ENCODE data around the gene DEFB132. TPM values are rescaled to one million over a fixed set of nuclear protein-coding genes. Genes with fewer than 3 reads are reported as not detected.

The DEFB132 gene
- total and polyA plus RNA-seq, 5 experiments from 2014 or later: not detected

DNA sequence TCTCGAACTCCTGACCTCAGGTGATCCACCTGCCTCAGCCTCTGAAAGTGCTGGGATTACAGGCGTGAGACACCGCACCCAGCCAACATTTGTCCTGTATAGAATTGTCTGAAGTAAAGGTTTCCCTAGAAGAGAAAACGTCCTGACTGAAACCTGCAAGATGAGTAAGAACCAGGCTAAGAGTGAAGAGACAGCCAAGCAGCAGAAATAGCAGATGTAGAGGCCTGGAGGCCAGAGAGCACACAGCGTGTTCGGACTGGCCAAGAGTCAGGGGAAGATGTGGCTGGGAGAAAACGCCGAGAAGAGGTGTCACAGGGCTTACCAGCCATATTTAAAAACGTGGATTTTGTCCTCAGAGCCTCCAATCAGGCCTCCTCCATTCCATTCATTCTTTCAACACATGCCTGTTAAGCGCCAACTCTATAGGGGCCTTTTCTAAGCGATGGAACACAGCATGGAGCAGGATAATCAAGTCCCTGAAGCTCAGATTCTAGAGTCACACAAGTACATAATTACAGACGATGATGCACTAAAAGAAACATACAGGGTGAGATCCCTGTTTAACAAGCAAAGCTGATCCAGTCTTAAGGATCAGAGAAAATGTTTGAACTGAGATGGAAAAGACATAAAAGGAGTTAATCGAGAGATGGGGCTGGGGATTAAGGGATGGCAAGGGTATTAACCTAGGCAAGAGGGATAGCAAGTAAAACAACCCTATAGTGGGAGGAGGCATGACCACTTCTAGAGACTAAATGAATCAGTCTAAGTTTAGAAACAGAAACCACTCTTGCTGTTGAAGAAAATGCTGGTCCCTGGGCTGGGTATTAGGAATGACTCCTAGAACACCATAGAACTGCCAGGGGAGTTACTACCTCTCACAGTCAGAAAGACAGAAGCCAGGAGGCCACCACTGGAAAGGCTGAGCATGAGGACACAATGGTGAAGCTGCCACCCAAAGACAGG, 44.6 kb downstream of the DEFB132 start:
- POLR2A ChIA-PET: interaction anchor here (2.3 kb wide), 1 partner anchor 23 kb away, joined by 12 read pairs; the partner anchor contains the start of gene SOX12
- no peak for ATAC-seq
- Mint-ChIP-seq H3K9me3 (peaks cover 0 to 3% (median 0%) of the 10 kb centered on the region in 9 donors), H3K4me1 (peaks cover 21 to 34% (median 31%) of the 10 kb centered on the region in 4 donors), H3K27me3 (no peaks in the 10 kb centered on the region), H3K36me3 (peaks cover 0 to 17% (median 5%) of the 10 kb centered on the region in 3 donors), H3K27ac (peak overlapping the region in 3 of 10 donors; percentile 16 to 83 (median 27)), H3K4me3 (no peak overlapping the region)
- no peak for DNase-seq

DNA sequence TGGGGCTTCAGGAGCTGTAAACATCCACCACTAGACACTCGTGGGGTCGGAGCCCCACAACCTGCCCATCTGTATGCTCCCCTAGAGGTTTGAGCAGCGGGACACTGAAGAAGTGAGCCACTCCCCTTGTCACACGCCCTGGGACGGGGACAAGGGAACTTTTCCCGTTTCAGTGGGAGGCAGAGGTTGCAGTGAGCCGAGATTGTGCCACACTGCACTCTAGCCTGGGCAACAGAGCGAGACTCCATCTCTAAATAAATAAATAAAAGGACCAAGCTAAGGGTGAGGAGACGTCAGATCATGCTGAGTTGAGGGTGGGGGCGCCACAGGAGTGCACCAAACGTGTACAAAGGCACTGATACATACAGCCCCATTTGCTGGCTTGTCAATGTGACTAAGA, 48.2 kb downstream of the DEFB132 start:
- Mint-ChIP-seq H3K27ac (peak overlapping the region in 1 of 10 donors; percentile 16), H3K36me3 (peaks cover 0 to 9% (median 0%) of the 10 kb centered on the region in 3 donors), H3K27me3 (no peaks in the 10 kb centered on the region), H3K4me3 (no peak overlapping the region), H3K9me3 (no peaks in the 10 kb centered on the region), H3K4me1 (peaks cover 18 to 22% (median 20%) of the 10 kb centered on the region in 4 donors)
- ATAC-seq: no peak
- no peak for DNase-seq
- POLR2A ChIA-PET: interaction anchor here (0.8 to 1.4 kb wide), 2 partner anchors 9 to 12 kb away, joined by 3 to 8 read pairs; partner anchors contain the start of gene ZCCHC3

DNA sequence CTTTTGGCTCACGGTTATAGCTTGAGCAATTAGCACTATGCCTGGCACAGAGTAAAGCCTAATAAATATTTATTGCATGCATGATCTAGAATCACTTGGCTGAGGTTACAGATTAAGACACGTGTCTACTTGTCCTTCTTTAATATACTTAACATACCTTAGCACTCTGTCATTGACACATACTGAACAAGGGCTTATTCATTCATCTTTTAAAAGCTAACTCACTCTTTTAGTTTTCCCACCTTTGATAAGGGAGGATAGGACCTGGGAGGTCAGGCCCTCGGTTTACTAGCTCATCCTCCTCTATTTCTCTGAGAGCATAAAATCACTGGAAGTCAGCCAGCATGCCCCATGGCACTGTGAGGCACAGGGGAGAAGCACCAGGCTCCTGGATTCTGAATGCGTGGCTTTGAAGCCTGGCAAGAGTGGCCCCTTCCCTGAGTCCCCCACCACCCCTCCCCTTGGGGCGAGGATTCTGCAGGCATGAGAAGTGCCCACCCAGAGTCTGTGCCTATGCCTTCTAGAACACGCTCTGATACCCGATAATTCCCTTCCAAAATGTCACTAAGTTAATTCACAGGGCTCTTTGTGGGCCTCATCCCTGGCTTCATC, 51.0 kb downstream of the DEFB132 start:
- Mint-ChIP-seq H3K4me3 (no peak overlapping the region), H3K36me3 (no peaks in the 10 kb centered on the region), H3K27me3 (no peaks in the 10 kb centered on the region), H3K9me3 (no peaks in the 10 kb centered on the region), H3K27ac (peak overlapping the region in 3 of 10 donors; percentile 22 to 31 (median 28)), H3K4me1 (peaks cover 11 to 19% (median 17%) of the 10 kb centered on the region in 4 donors)
- no peak for ATAC-seq
- no peak for DNase-seq
- POLR2A ChIA-PET: interaction anchor here (1.0 to 3.6 kb wide), 3 partner anchors 11 to 20 kb away, joined by 3 to 20 read pairs (median 3); partner anchors contain the start of gene ZCCHC3

DNA sequence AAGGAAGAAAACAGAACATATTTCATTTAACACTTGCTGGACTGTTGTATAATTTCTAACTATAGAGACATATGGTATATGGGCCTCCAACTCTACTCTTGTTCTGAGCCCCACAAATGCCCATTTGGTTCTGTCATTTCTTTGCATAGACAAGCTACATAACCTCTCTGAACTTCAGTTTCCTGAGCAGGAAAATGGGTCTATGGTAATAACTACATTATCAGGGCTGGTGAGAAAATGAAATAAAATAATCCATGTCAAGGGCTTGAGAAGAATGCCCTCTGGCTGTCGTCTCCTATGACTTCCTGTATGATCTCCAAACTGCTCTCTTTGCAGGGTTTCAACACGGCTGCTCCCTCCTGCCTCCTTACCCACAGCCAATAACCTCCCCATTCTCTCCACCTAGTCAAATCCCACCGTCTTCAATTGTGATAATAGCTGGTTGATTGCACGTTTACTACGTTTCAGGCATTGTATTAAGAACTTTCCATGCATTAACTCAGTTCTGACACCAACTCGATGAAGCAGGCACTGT, 51.8 kb downstream of the DEFB132 start:
- POLR2A ChIA-PET: interaction anchor here (1.4 to 3.6 kb wide), 2 partner anchors 11 to 16 kb away, joined by 8 to 20 read pairs; partner anchors contain the start of genes SOX12 and ZCCHC3
- peak overlapping the region in 9 of 10 donors; percentile 6 to 85 (median 64) for H3K27ac Mint-ChIP-seq
- H3K4me3 Mint-ChIP-seq: peak overlapping the region in 9 of 10 donors; percentile 46 to 87 (median 81)
- peaks cover 11 to 19% (median 17%) of the 10 kb centered on the region in 4 donors for H3K4me1 Mint-ChIP-seq
- ATAC-seq: no peak
- DNase-seq: no peak
- no peaks in the 10 kb centered on the region for H3K9me3 Mint-ChIP-seq
- H3K27me3 Mint-ChIP-seq: no peaks in the 10 kb centered on the region
- H3K36me3 Mint-ChIP-seq: no peaks in the 10 kb centered on the region

DNA sequence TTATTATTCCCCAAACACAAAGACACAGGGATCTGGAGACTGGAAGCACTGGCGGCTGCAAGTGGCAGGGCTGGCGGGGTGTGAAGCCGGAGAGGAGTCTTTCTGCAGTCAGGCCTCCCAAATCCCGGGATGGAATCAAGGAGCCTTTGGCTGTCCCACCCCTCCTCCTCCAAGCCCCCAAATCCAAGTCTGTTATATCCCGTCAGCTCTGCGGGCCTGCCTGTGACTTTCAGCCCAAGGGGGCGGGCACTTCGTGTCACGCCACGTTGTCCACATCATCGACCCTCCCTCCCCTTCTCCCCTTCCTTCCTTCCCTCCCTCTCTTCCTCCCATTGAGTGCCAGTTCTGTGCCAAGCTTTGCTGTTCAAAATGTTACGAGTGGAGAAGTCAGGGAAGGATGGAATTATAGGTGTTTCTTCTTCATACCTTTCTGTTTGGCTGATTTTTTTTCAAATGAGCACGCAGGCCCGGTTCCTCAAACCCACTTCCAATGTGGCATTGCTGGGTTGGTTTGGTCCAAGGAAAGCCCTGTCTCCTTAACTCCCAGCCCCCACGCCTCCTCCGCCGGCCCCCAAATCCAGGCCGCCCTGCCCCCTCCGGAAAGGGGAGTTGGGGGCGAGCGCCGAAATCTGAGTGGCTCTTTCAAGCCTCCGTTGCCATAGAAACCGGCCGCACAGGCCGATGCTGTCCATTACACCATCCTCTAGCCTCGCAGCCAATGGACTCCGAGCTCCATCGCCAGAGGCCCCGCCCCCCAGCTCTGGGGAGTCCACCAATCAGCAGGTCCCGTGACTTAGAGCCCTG, 52.5 kb downstream of the DEFB132 start:
- ATAC-seq (peak; percentile 100), DNase-seq (peak; percentile 63 to 94 (median 84))
- Mint-ChIP-seq H3K4me1 (peaks cover 11 to 19% (median 17%) of the 10 kb centered on the region in 4 donors), H3K27me3 (no peaks in the 10 kb centered on the region), H3K36me3 (no peaks in the 10 kb centered on the region), H3K4me3 (peak overlapping the region; percentile 81 to 93 (median 87)), H3K27ac (peak overlapping the region; percentile 27 to 93 (median 86)), H3K9me3 (no peaks in the 10 kb centered on the region)
- POLR2A ChIA-PET: interaction anchor here (0.7 to 3.6 kb wide), 5 partner anchors 10 to 84 kb away, joined by 3 to 20 read pairs (median 3); partner anchors contain the start of genes SOX12 and ZCCHC3

DNA sequence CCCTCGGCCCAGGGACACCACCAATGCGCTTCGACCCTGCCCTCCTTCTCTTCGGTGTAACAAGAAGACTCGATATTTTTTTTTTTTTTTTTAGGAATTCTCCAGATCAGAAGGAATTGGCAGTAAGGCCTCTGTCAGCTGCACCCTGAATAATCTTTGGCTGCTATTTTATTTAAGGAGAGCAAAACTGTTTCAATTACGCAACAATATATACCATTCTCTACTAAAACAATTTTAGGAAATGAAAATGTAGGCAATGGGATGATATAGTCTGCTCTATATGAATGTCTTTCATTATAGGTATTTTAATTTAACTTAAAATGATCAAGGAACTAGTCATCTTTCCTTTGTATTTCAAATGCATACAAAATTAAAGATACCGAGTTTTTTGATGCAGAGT, 53.1 kb downstream of the DEFB132 start:
- Mint-ChIP-seq H3K27ac (peak overlapping the region in 5 of 10 donors; percentile 23 to 92 (median 83)), H3K4me3 (peak overlapping the region; percentile 81 to 93 (median 87)), H3K9me3 (no peaks in the 10 kb centered on the region), H3K36me3 (no peaks in the 10 kb centered on the region), H3K27me3 (no peaks in the 10 kb centered on the region), H3K4me1 (peaks cover 11 to 19% (median 17%) of the 10 kb centered on the region in 4 donors)
- ATAC-seq (no peak), DNase-seq (no peak)
- POLR2A ChIA-PET: interaction anchor here (0.7 to 3.6 kb wide), 5 partner anchors 10 to 84 kb away, joined by 3 to 20 read pairs (median 3); partner anchors contain the start of genes SOX12 and ZCCHC3

Other genes starting within 250 kb of the DEFB132 start
- not detected for gene DEFB125, start 170.1 kb upstream of the DEFB132 start, total RNA-seq
- gene DEFB125, start 170.1 kb upstream of the DEFB132 start, polyA plus RNA-seq: not detected
- gene DEFB126, start 115.1 kb upstream of the DEFB132 start, total RNA-seq: not detected
- gene DEFB126, start 115.1 kb upstream of the DEFB132 start, polyA plus RNA-seq: not detected
- gene DEFB127, start 100.3 kb upstream of the DEFB132 start, total RNA-seq: not detected
- gene DEFB127, start 100.3 kb upstream of the DEFB132 start, polyA plus RNA-seq: not detected
- not detected for gene DEFB128, start 68.0 kb upstream of the DEFB132 start, total RNA-seq
- gene DEFB128, start 68.0 kb upstream of the DEFB132 start, polyA plus RNA-seq: not detected
- not detected for gene DEFB129, start 30.5 kb upstream of the DEFB132 start, total RNA-seq
- gene DEFB129, start 30.5 kb upstream of the DEFB132 start, polyA plus RNA-seq: not detected
- gene C20orf96, start 33.0 kb downstream of the DEFB132 start, total RNA-seq: 1 to 10 TPM; 4.7 to 5.7 TPM
- gene C20orf96, start 33.0 kb downstream of the DEFB132 start, polyA plus RNA-seq: under 1 TPM; 0.46 to 0.80 (median 0.67) TPM
- gene ZCCHC3, start 39.8 kb downstream of the DEFB132 start, total RNA-seq: 10 to 100 TPM; 29.6 to 29.7 TPM
- 10 to 100 TPM in 1 of 3 donors, 1 to 10 TPM in 2; 6.9 to 13.9 (median 7.5) TPM for gene ZCCHC3, start 39.8 kb downstream of the DEFB132 start, polyA plus RNA-seq
- gene SOX12, start 67.8 kb downstream of the DEFB132 start, total RNA-seq: 10 to 100 TPM; 19.8 to 21.7 TPM
- 1 to 10 TPM; 1.3 to 2.1 (median 2.0) TPM for gene SOX12, start 67.8 kb downstream of the DEFB132 start, polyA plus RNA-seq
- gene NRSN2, start 89.4 kb downstream of the DEFB132 start, total RNA-seq: 1 to 10 TPM; 1.2 to 1.6 TPM
- 1 to 10 TPM; 1.7 to 3.6 (median 2.6) TPM for gene NRSN2, start 89.4 kb downstream of the DEFB132 start, polyA plus RNA-seq
- 1 to 10 TPM; 8.7 to 8.9 TPM for gene TRIB3, start 123.0 kb downstream of the DEFB132 start, total RNA-seq
- gene TRIB3, start 123.0 kb downstream of the DEFB132 start, polyA plus RNA-seq: 1 to 10 TPM; 5.5 to 6.5 (median 6.2) TPM
- gene RBCK1, start 150.6 kb downstream of the DEFB132 start, total RNA-seq: 100 to 1,000 TPM; 108 to 116 TPM
- gene RBCK1, start 150.6 kb downstream of the DEFB132 start, polyA plus RNA-seq: 10 to 100 TPM; 65.3 to 82.2 (median 75.7) TPM
- gene TBC1D20, start 204.8 kb downstream of the DEFB132 start, total RNA-seq: 10 to 100 TPM; 33.6 to 36.6 TPM
- gene TBC1D20, start 204.8 kb downstream of the DEFB132 start, polyA plus RNA-seq: 10 to 100 TPM; 13.8 to 20.8 (median 19.0) TPM

Measured in naive thymus-derived CD8-positive, alpha-beta T cell (primary cell).